Inflammatory macrophage treated with lipopolysaccharide for 1 hour (primary cell): ENCODE data around the gene SUPT3H.
"Not testable (repeated sequence)": the region's sequence is repeated elsewhere in the genome, so short reads cannot be mapped to it uniquely, and the experiment has no call there.

Experiments used
- DNase-seq, 2 donors: peaks; one replicate each; pipeline ENCODE4 v3.0.0-alpha.2; 2020 to 2022

SUPT3H gene

GRCh38 chr6:45105170-45105820 lies 272.4 kb downstream of the SUPT3H start:
- DNase-seq = no peak

GRCh38 chr6:45104429-45104828 lies 273.3 kb downstream of the SUPT3H start:
- DNase-seq = no peak

- no peak for DNase-seq
Measured at GRCh38 chr6:45098256-45098655, 279.5 kb downstream of the SUPT3H start.

GRCh38 chr6:45094831-45095230 lies 282.9 kb downstream of the SUPT3H start:
- DNase-seq = no peak

GRCh38 chr6:45092135-45092534 lies 285.6 kb downstream of the SUPT3H start:
- no peak for DNase-seq

- no peak for DNase-seq
Measured at GRCh38 chr6:45086360-45087084, 291.2 kb downstream of the SUPT3H start.

- DNase-seq = no peak
Measured at GRCh38 chr6:45084257-45084656, 293.5 kb downstream of the SUPT3H start.

GRCh38 chr6:45082091-45082490 lies 295.6 kb downstream of the SUPT3H start:
- no peak for DNase-seq

- no peak for DNase-seq
Measured at GRCh38 chr6:45081634-45082033, 296.1 kb downstream of the SUPT3H start.

- DNase-seq = no peak
Measured at GRCh38 chr6:45078432-45078831, 299.3 kb downstream of the SUPT3H start.

- DNase-seq = no peak
Measured at GRCh38 chr6:45076217-45076930, 301.4 kb downstream of the SUPT3H start.

- peak in 1 of 2 donors; percentile 43 for DNase-seq
Measured at GRCh38 chr6:45075246-45075645, 302.5 kb downstream of the SUPT3H start.

- peak; percentile 14 to 39 for DNase-seq
Measured at GRCh38 chr6:45074439-45074838, 303.3 kb downstream of the SUPT3H start.

GRCh38 chr6:45073771-45074170 lies 304.0 kb downstream of the SUPT3H start:
- no peak for DNase-seq

- no peak for DNase-seq
Measured at GRCh38 chr6:45072673-45073072, 305.1 kb downstream of the SUPT3H start.

- peak; percentile 26 to 45 for DNase-seq
Measured at GRCh38 chr6:45072016-45072415, 305.7 kb downstream of the SUPT3H start.

GRCh38 chr6:45069091-45069490 lies 308.6 kb downstream of the SUPT3H start:
- DNase-seq = no peak

GRCh38 chr6:45067446-45067845 lies 310.3 kb downstream of the SUPT3H start:
- DNase-seq = not testable (repeated sequence)

- not testable (repeated sequence) for DNase-seq
Measured at GRCh38 chr6:45062659-45063058, 315.1 kb downstream of the SUPT3H start.

GRCh38 chr6:45057711-45058110 lies 320.0 kb downstream of the SUPT3H start:
- no peak for DNase-seq

GRCh38 chr6:45054610-45055009 lies 323.1 kb downstream of the SUPT3H start:
- DNase-seq = peak in 1 of 2 donors; percentile 18

GRCh38 chr6:45052325-45052724 lies 325.4 kb downstream of the SUPT3H start:
- no peak for DNase-seq

- DNase-seq = peak; percentile 72 to 79
Measured at GRCh38 chr6:45049188-45049843, 328.4 kb downstream of the SUPT3H start.
